Skeletal muscle satellite cell (primary cell): ENCODE results near the gene PARP15.

Source experiments
- H3K27me3 ChIP-seq: 2 replicates; pipeline ENCODE4 v1.7.0; 2013; ENCODE audit warnings: low read length; ENCODE audit not compliant: control insufficient read depth, insufficient read depth
- H3K36me3 ChIP-seq: 2 replicates; pipeline ENCODE4 v1.7.0; 2013; ENCODE audit warnings: mild to moderate bottlenecking, control low read depth, low read length; ENCODE audit not compliant: insufficient read depth
- H3K4me1 ChIP-seq: 2 replicates; pipeline ENCODE4 v1.7.0; 2013; ENCODE audit warnings: low read length; ENCODE audit not compliant: control insufficient read depth, insufficient read depth
- H3K4me2 ChIP-seq: 2 replicates; pipeline ENCODE4 v1.7.0; 2013; ENCODE audit warnings: mild to moderate bottlenecking, low read length
- H3K4me3 ChIP-seq: 2 replicates; pipeline ENCODE4 v1.7.0; 2013; ENCODE audit warnings: low read length
- H3K9ac ChIP-seq: 2 replicates; pipeline ENCODE4 v1.7.0; 2013; ENCODE audit warnings: mild to moderate bottlenecking, low read depth, low read length, moderate library complexity
- H3K9me3 ChIP-seq: replicated peaks from 2 replicates; pipeline ENCODE4 v1.7.0; 2013; ENCODE audit warnings: mild to moderate bottlenecking, control low read depth, low read length

The PARP15 gene

DNA sequence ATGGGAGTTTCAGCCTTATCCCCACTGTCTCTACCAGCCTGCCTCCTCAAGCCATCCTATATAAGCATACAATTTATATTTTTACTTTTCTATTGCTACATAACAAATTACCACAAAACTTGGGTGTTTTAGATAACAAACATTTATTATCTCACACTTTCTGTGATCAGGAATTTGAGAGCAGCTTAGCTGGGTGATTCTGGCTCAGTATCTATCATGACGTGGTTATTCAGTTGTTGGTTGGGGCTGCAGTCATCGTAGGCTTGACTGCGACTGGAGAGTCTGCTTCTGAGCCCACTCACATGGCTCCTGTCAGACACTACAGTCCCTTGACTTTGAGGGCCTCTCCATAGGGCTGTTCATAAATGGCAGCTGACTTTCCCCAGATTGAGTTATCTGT, 20.7 kb downstream of the PARP15 start:
- Histone ChIP-seq H3K4me2 (no peak overlapping the region), H3K4me1 (no peaks in the 10 kb centered on the region), H3K27me3 (peaks cover 28% of the 10 kb centered on the region), H3K4me3 (no peak overlapping the region), H3K9ac (no peak overlapping the region), H3K36me3 (no peaks in the 10 kb centered on the region), H3K9me3 (no peaks in the 10 kb centered on the region)

DNA sequence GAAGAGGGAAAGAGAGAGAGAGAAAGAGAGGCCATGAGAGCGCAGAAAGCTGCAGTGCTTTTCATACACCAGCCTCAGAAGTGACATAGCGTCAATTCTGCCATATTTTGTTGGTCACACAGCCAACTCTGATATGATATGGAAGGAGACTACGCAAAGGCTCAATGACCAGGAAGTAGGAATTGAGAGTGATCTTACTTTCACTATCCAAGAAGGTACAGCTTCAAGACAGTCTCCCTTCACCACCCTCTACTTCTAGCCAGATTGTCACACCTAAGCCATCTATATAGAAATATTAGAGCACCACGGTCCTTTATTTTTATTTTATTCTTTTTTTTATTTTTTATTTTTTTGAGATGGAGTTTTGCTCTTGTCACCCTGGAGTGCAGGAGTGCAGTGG, 21.1 kb downstream of the PARP15 start:
- Histone ChIP-seq H3K36me3 (no peaks in the 10 kb centered on the region), H3K9me3 (no peaks in the 10 kb centered on the region), H3K4me1 (no peaks in the 10 kb centered on the region), H3K9ac (no peak overlapping the region), H3K4me3 (no peak overlapping the region), H3K4me2 (no peak overlapping the region), H3K27me3 (peaks cover 29% of the 10 kb centered on the region)

DNA sequence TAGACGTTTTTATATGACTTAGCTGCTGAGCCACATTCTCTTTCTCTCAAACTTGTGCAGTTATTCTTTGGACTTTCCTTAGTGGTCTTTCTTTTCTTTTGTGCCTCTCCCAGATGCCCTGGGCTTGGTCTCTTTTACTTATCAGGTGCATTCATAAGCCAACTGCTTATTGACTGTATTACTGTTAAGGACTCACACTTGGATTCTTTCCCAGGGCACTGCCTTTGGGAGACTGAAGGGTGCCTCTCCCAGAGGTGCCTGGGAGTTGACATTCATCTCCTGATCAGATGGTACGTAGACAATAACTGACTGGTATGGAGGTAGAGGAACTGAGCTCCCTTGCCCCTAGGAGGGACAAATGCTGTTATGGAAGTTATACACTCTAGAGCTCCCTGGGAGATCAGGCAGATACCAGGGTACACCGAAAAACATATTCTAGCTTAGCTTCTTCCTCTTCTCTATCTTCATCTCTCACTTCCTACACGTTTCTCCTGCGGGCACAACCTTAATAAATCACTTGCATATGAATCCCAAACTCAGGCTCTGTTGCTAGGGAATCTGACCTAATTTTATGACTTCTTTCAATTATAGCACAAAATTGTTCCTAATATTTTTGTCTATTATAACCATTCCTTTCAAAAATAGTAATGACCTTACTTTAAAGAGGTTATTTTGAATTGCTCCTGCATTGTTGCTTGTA, 24.7 kb downstream of the PARP15 start:
- no peak overlapping the region for H3K9ac ChIP-seq
- H3K4me2 ChIP-seq, result no peak overlapping the region
- peaks cover 34% of the 10 kb centered on the region for H3K27me3 ChIP-seq
- H3K36me3 ChIP-seq, result no peaks in the 10 kb centered on the region
- H3K4me3 ChIP-seq, result no peak overlapping the region
- H3K9me3 ChIP-seq, result no peaks in the 10 kb centered on the region
- no peaks in the 10 kb centered on the region for H3K4me1 ChIP-seq

- Histone ChIP-seq H3K27me3 (peaks cover 34% of the 10 kb centered on the region), H3K4me2 (no peak overlapping the region), H3K4me3 (no peak overlapping the region), H3K9me3 (no peaks in the 10 kb centered on the region), H3K36me3 (no peaks in the 10 kb centered on the region), H3K9ac (no peak overlapping the region), H3K4me1 (no peaks in the 10 kb centered on the region)
Measured at GRCh38 chr3:122603056-122603455, 25.6 kb downstream of the PARP15 start.

DNA sequence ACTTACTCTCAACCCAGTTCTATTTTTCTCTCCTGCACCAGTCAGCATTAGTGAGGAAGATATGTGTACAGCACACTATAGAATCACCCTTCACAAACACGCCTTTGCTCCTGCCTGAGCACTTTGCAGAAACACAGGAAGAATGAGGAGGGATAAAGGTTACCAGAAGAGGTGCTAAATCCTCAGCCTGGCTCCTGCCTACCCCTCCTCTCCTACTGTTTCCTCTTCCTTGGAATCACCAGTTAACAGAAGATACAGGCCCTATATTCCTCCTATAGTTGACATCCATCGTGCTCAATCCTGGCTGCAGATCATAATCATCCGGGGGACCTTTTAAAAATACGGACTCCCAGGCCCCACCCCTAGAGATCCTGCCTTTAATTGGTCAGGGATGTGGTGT, 28.9 kb downstream of the PARP15 start:
- peaks cover 8% of the 10 kb centered on the region for H3K4me1 ChIP-seq
- peaks cover 21% of the 10 kb centered on the region for H3K27me3 ChIP-seq
- no peak overlapping the region for H3K9ac ChIP-seq
- no peak overlapping the region for H3K4me2 ChIP-seq
- H3K36me3 ChIP-seq, result no peaks in the 10 kb centered on the region
- H3K9me3 ChIP-seq, result no peaks in the 10 kb centered on the region
- H3K4me3 ChIP-seq, result no peak overlapping the region

DNA sequence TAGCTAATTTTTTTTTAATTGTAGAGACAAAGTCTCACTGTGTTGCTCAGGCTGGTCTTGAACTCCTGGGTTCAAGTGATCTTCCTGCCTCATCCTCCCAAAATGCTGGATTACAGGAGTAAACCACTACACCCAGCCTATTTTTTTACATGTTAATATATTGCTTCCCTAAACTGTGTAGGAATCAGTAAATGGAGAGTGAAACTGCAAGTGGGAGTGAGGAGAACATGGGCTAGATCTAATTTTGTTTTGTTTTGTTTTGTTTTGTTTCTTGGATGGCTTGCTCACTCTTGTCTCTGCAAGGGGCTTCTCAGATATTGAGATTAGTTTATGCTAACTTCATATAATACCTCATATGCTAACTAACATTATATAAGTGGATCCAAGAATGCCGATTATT, 31.5 kb downstream of the PARP15 start:
- Histone ChIP-seq H3K4me3 (no peak overlapping the region), H3K9ac (no peak overlapping the region), H3K27me3 (peaks cover 2% of the 10 kb centered on the region), H3K9me3 (no peaks in the 10 kb centered on the region), H3K36me3 (no peaks in the 10 kb centered on the region), H3K4me1 (peaks cover 8% of the 10 kb centered on the region), H3K4me2 (no peak overlapping the region)

DNA sequence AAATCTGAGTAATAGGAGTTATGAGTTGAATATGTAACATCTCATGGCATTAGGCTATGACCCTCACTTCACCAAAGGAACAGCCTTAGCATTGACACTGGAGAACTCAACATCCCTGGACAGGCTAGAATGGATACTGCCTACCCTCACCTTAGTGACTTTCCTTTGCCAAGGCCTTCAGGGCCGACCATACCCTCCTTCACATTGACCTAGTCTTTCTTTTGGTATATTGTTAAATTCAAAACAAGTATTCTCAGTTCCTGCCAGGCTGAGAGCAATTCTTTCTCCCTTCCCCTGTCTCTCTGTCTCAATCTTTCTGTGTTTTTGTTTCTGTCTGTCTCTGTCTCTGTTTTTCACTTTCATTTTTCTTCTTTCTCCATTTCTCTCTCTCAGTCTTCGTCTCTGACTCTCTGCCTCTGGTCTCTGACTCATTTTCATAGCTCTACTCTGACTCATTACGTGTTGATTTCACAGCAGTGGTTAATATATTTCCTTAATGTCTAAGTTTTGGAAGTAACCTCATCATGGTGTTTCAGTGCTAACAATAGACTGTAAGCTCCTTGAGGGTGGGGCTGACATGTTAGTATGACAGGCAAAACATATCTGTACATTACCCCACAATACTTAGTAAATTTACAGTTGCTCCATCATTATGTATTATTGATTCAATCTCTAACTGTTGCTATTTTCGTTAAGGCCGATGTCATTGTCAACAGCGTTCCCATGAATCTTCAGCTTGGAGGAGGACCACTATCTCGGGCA, 32.5 kb downstream of the PARP15 start:
- H3K27me3 ChIP-seq, result no peaks in the 10 kb centered on the region
- H3K4me3 ChIP-seq, result peak overlapping the region; percentile 55
- peak overlapping the region; percentile 45 for H3K9ac ChIP-seq
- peaks cover 8% of the 10 kb centered on the region for H3K4me1 ChIP-seq
- H3K9me3 ChIP-seq, result no peaks in the 10 kb centered on the region
- H3K4me2 ChIP-seq, result peak overlapping the region; percentile 72
- no peaks in the 10 kb centered on the region for H3K36me3 ChIP-seq

GRCh38 chr3:122612696-122613095, 35.2 kb downstream of the PARP15 start:
- peaks cover 8% of the 10 kb centered on the region for H3K4me1 ChIP-seq
- no peaks in the 10 kb centered on the region for H3K36me3 ChIP-seq
- H3K27me3 ChIP-seq, result peaks cover 11% of the 10 kb centered on the region
- no peak overlapping the region for H3K9ac ChIP-seq
- no peak overlapping the region for H3K4me2 ChIP-seq
- H3K9me3 ChIP-seq, result no peaks in the 10 kb centered on the region
- H3K4me3 ChIP-seq, result no peak overlapping the region

GRCh38 chr3:122615303-122615702, 37.9 kb downstream of the PARP15 start:
- H3K27me3 ChIP-seq, result peaks cover 22% of the 10 kb centered on the region
- no peak overlapping the region for H3K9ac ChIP-seq
- no peaks in the 10 kb centered on the region for H3K36me3 ChIP-seq
- H3K4me3 ChIP-seq, result no peak overlapping the region
- H3K9me3 ChIP-seq, result no peaks in the 10 kb centered on the region
- no peak overlapping the region for H3K4me2 ChIP-seq
- peaks cover 1% of the 10 kb centered on the region for H3K4me1 ChIP-seq

- Histone ChIP-seq H3K9ac (no peak overlapping the region), H3K4me2 (no peak overlapping the region), H3K4me1 (no peaks in the 10 kb centered on the region), H3K9me3 (no peaks in the 10 kb centered on the region), H3K27me3 (peaks cover 45% of the 10 kb centered on the region), H3K4me3 (no peak overlapping the region), H3K36me3 (no peaks in the 10 kb centered on the region)
Measured at GRCh38 chr3:122618614-122619013, 41.2 kb downstream of the PARP15 start.

DNA sequence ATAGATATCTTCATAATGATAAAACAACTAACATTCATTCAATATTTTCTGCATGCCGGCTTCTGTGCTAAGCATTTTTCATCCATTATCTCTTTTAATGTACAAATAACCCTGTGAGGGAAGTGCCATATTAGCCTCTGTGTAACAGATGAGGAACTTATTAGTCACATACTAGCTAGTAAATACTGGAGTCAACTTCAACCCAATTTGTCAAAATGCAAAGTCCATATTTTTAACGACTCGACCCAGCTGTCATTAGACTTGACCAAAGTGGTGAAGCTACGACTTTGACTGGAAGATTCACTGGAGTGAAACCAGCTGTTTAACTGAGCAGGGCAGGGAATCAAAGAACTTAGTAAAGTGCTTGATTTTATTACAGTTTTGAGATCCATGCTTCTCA, 41.6 kb downstream of the PARP15 start:
- Histone ChIP-seq H3K4me3 (no peak overlapping the region), H3K9ac (no peak overlapping the region), H3K4me1 (no peaks in the 10 kb centered on the region), H3K9me3 (no peaks in the 10 kb centered on the region), H3K4me2 (no peak overlapping the region), H3K27me3 (peaks cover 45% of the 10 kb centered on the region), H3K36me3 (no peaks in the 10 kb centered on the region)

DNA sequence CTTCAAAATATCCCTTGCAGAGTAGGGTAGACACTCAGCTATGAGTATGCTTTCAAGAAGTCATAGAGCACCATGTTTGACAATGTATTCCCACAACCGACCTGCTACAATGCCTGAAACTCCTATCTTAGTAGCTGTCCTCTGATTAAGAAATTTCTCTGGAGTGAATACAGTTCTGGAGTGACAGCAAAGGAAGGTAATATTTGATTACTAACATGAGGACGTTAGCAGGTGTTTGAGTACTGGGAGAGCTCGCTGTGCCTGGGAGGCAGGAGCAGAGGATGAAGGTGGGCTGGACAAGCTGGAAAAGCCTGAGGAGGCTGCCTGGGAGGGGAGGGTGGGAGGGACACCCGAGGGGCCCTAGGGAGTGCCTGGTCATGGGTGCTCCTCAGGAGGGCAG, 42.9 kb downstream of the PARP15 start:
- no peaks in the 10 kb centered on the region for H3K36me3 ChIP-seq

More for the DNA sequence above, 42.9 kb downstream of the PARP15 start:
- no peak overlapping the region for H3K9ac ChIP-seq
- peaks cover 48% of the 10 kb centered on the region for H3K27me3 ChIP-seq
- no peaks in the 10 kb centered on the region for H3K4me1 ChIP-seq
- no peak overlapping the region for H3K4me2 ChIP-seq
- no peaks in the 10 kb centered on the region for H3K9me3 ChIP-seq
- H3K4me3 ChIP-seq, result no peak overlapping the region
